Neural crest cell (in vitro differentiated cells): Measurements from ENCODE around the gene LRRC9. TPM values are rescaled to one million over a fixed set of nuclear protein-coding genes. Genes with fewer than 3 reads are reported as not detected.

Source experiments
- DNase-seq: peaks from one replicate; pipeline ENCODE4 v3.0.0; 2021; ENCODE audit warnings: low read depth, mixed read lengths, low spot score
- H3K27ac Mint-ChIP-seq: one replicate; pipeline ENCODE4 v1.8.0; 2021; ENCODE audit warnings: mild to moderate bottlenecking, mixed read lengths; ENCODE audit not compliant: unreplicated experiment
- H3K27me3 Mint-ChIP-seq: 2 replicates; pipeline ENCODE4 v1.8.0; 2021; ENCODE audit warnings: low read depth, mild to moderate bottlenecking, mixed read lengths
- H3K36me3 Mint-ChIP-seq: 2 replicates; pipeline ENCODE4 v1.8.0; 2021; ENCODE audit warnings: low read depth, mild to moderate bottlenecking, mixed read lengths
- H3K4me1 Mint-ChIP-seq: 2 replicates; pipeline ENCODE4 v1.8.0; 2021; ENCODE audit warnings: mixed read lengths
- H3K4me3 Mint-ChIP-seq: one replicate; pipeline ENCODE4 v1.8.0; 2021; ENCODE audit warnings: mild to moderate bottlenecking, mixed read lengths
- H3K9me3 Mint-ChIP-seq: 2 replicates; pipeline ENCODE4 v1.8.0; 2021; ENCODE audit warnings: mixed read lengths
- CTCF ChIP-seq: fragments of 200-600 bp; sonication (generic); conservative IDR thresholded peaks from 2 replicates; pipeline ENCODE4 v1.5.0; 2021; ENCODE audit warnings: antibody characterized with exemption, mild to moderate bottlenecking
- total RNA-seq: library from RNA; stranded (reverse); gene quantifications from 2 replicates; pipeline ENCODE4 v1.2.1, GENCODE V29; 2021

Gene LRRC9
- total RNA-seq, 1 donor from 2014 or later = 1.0 TPM

DNA sequence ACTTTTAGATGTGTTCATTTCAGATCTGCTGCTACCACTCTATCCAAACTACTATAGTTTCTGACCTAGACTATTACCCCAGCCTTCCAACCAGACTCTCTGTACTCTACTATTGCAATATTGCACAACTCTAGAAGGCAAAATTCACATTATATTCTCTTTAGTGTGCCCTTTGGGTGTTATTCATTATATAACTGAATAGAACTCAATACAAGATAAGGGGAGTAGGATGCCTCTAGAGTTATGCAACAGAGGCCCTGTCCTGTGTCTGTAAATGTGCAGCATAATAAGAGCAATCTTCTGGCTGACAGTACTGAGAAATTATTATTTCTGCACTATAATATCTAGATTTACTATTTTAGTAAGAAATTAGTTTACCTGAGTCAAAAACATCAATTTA lies 63.1 kb downstream of the LRRC9 start:
- DNase-seq = no peak
- H3K36me3 Mint-ChIP-seq = no peaks in the 10 kb centered on the region
- H3K9me3 Mint-ChIP-seq = peaks cover 2% of the 10 kb centered on the region
- no peaks in the 10 kb centered on the region for H3K4me1 Mint-ChIP-seq
- TF ChIP-seq CTCF = no peak
- no peaks in the 10 kb centered on the region for H3K27me3 Mint-ChIP-seq
- no peak overlapping the region for H3K27ac Mint-ChIP-seq
- no peak overlapping the region for H3K4me3 Mint-ChIP-seq

- Mint-ChIP-seq H3K4me3 (no peak overlapping the region), H3K36me3 (peaks cover 7% of the 10 kb centered on the region), H3K27ac (no peak overlapping the region), H3K27me3 (no peaks in the 10 kb centered on the region), H3K4me1 (no peaks in the 10 kb centered on the region), H3K9me3 (peaks cover 5% of the 10 kb centered on the region)
- no peak for DNase-seq
- TF ChIP-seq CTCF = no peak
These were observed 66.7 kb downstream of the LRRC9 start for GRCh38 chr14:59986556-59987059.

- H3K9me3 Mint-ChIP-seq = no peaks in the 10 kb centered on the region
- no peaks in the 10 kb centered on the region for H3K4me1 Mint-ChIP-seq
- no peak for DNase-seq
- no peak overlapping the region for H3K27ac Mint-ChIP-seq
- H3K36me3 Mint-ChIP-seq = no peaks in the 10 kb centered on the region
- H3K27me3 Mint-ChIP-seq = no peaks in the 10 kb centered on the region
- no peak for TF ChIP-seq CTCF
- no peak overlapping the region for H3K4me3 Mint-ChIP-seq
These were observed 77.5 kb downstream of the LRRC9 start for GRCh38 chr14:59997449-59997848.

- H3K27me3 Mint-ChIP-seq = no peaks in the 10 kb centered on the region
- H3K4me3 Mint-ChIP-seq = no peak overlapping the region
- DNase-seq = no peak
- H3K4me1 Mint-ChIP-seq = no peaks in the 10 kb centered on the region
- H3K9me3 Mint-ChIP-seq = no peaks in the 10 kb centered on the region
- H3K27ac Mint-ChIP-seq = no peak overlapping the region
- no peak for TF ChIP-seq CTCF
- H3K36me3 Mint-ChIP-seq = no peaks in the 10 kb centered on the region
These were observed 78.0 kb downstream of the LRRC9 start for GRCh38 chr14:59997966-59998365.

DNA sequence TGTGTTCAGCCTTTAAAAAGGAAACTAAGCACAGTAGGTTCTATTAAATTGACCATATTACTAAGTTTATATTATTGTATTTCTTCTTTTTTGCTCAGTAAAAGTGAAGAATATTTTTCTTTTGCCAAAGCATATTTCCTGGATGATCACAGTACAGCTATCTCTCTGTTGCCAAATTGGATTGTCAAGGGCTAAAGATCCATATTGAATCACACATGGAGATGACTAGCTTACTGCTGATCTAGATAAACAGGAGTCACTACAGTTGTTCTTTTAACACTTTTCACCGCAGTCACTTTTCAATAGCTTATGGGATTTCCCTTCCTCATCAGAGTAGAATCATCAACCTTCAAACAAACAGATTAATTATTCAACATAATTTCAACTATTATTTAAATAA lies 78.6 kb downstream of the LRRC9 start:
- Mint-ChIP-seq H3K4me1 (no peaks in the 10 kb centered on the region), H3K27ac (no peak overlapping the region), H3K36me3 (no peaks in the 10 kb centered on the region), H3K27me3 (no peaks in the 10 kb centered on the region), H3K4me3 (no peak overlapping the region), H3K9me3 (no peaks in the 10 kb centered on the region)
- TF ChIP-seq CTCF = no peak
- DNase-seq = no peak
